Panc1 (cell line): Measurements from ENCODE around the gene FBLN1. TPM values are rescaled to one million over a fixed set of nuclear protein-coding genes. Genes with fewer than 3 reads are reported as not detected.
"Not testable (repeated sequence)": the region's sequence is repeated elsewhere in the genome, so short reads cannot be mapped to it uniquely, and the experiment has no call there.

Experiments used
- ATAC-seq: fragments of 200-7000 bp; cut with Tn5 transposase; 2 replicates; pipeline ENCODE4 v1.9.1; 2020; ENCODE audit warnings: mild to moderate bottlenecking, moderate library complexity
- BruUV-seq: library from RNA; stranded (reverse); fragments of 400-500 nt; replicated peaks from 2 replicates; lab custom pipeline; 2021; lab: Mats Ljungman, UMichigan
- CTCF ChIA-PET: fragments of 300-600 bp; sonication (Branson Sonifier 250); formaldehyde crosslinking; loops from one replicate; lab custom pipeline; 2022; ENCODE audit warnings: antibody characterized with exemption; lab: Charles Lee
- POLR2A ChIA-PET: fragments of 300-600 bp; sonication (Branson Sonifier 250); formaldehyde crosslinking; loops from one replicate; lab custom pipeline; 2022; ENCODE audit warnings: antibody characterized with exemption; lab: Charles Lee
- DNase-seq: peaks from one replicate; pipeline ENCODE4 v3.0.0-alpha.2; 2010; ENCODE audit warnings: low read depth, low spot score
- H3K27ac ChIP-seq: 2 replicates; pipeline ENCODE4 v1.5.1; 2011; ENCODE audit warnings: mild to moderate bottlenecking, low read length, inconsistent platforms
- H3K27me3 ChIP-seq: fragments of 200-500 bp; sonication (Bioruptor generic); 2 replicates; pipeline ENCODE4 v1.6.0; 2014; ENCODE audit warnings: low read length, inconsistent platforms; ENCODE audit not compliant: control insufficient read depth, insufficient read depth
- H3K36me3 ChIP-seq: fragments of 200-500 bp; sonication (Bioruptor generic); 2 replicates; pipeline ENCODE4 v1.5.1; 2014; ENCODE audit warnings: inconsistent platforms, mild to moderate bottlenecking, low read length, moderate library complexity; ENCODE audit not compliant: control insufficient read depth, insufficient read depth
- H3K4me1 ChIP-seq: 2 replicates; pipeline ENCODE4 v1.5.1; 2011; ENCODE audit warnings: inconsistent platforms, mild to moderate bottlenecking, low read length, moderate library complexity; ENCODE audit not compliant: control insufficient read depth, insufficient read depth
- H3K4me3 ChIP-seq, 2 experiments: 2 replicates each; pipeline ENCODE4 v1.5.1; 2011 to 2012; ENCODE audit warnings: low read depth in 2 of 2, low read length in 2 of 2, mild to moderate bottlenecking in 2 of 2, inconsistent platforms in 1 of 2, moderate library complexity in 1 of 2
- H3K9me3 ChIP-seq: fragments of 200-500 bp; sonication (Bioruptor generic); 2 replicates; pipeline ENCODE4 v1.5.1; 2014; ENCODE audit warnings: low read depth, mild to moderate bottlenecking, inconsistent platforms, low read length, moderate library complexity; ENCODE audit not compliant: control insufficient read depth, insufficient read depth
- CTCF ChIP-seq: fragments of 450-650 bp; IDR thresholded peaks from 2 replicates; pipeline ENCODE4 v1.5.1; 2017; ENCODE audit warnings: mild to moderate bottlenecking
- POLR2AphosphoS5 ChIP-seq: IDR thresholded peaks from 2 replicates; pipeline ENCODE4 v1.6.1; 2012; ENCODE audit warnings: mild to moderate bottlenecking, low read depth, low read length, moderate library complexity
- REST ChIP-seq, 2 experiments: IDR thresholded peaks; 2 replicates each; pipeline ENCODE4 v1.6.1; 2011 to 2012; ENCODE audit warnings: low read depth in 2 of 2, control low read depth in 1 of 2, low read length in 1 of 2, mild to moderate bottlenecking in 1 of 2, moderate library complexity in 1 of 2; ENCODE audit not compliant: insufficient read depth in 1 of 2
- SIN3A ChIP-seq: IDR thresholded peaks from 2 replicates; pipeline ENCODE4 v1.6.1; 2012; ENCODE audit warnings: low read depth, mild to moderate bottlenecking, low read length, moderate library complexity, borderline replicate concordance; ENCODE audit not compliant: insufficient read depth
- TCF7L2 ChIP-seq: IDR thresholded peaks from 2 replicates; pipeline ENCODE4 v1.6.1; 2011; ENCODE audit warnings: mild to moderate bottlenecking, low read depth, low read length, inconsistent platforms
- in situ Hi-C: cut with HindIII; loops from 2 replicates; pipeline ENCODE4 v1.10.0; 2016; ENCODE audit warnings: low sequenced_read_pairs, low pct_unique_long_range_greater_than_20kb
- intact Hi-C: fragments of 100-400 bp; cut with micrococcal nuclease; formaldehyde crosslinking; loops from one replicate; pipeline ENCODE4 v1.10.0; 2022; ENCODE audit not compliant: unreplicated experiment
- total RNA-seq: library from RNA; stranded (reverse); gene quantifications from one replicate; pipeline ENCODE4 v1.2.1, GENCODE V29; 2021; ENCODE audit not compliant: unreplicated experiment

Gene FBLN1
- total RNA-seq, 1 experiment from 2014 or later, result 143 TPM

GRCh38 chr22:45621836-45622600, 119.3 kb downstream of the FBLN1 start:
- Histone ChIP-seq H3K27ac (no peak overlapping the region), H3K36me3 (no peaks in the 10 kb centered on the region), H3K4me3 (no peak overlapping the region), H3K4me1 (no peaks in the 10 kb centered on the region), H3K9me3 (no peaks in the 10 kb centered on the region), H3K27me3 (no peaks in the 10 kb centered on the region)
- intact Hi-C loops, result no loop called here
- DNase-seq (no peak), ATAC-seq (no peak)
- POLR2A ChIA-PET, result no interaction called here
- in situ Hi-C loops, result no loop called here
- no TSS peak for BruUV-seq
- CTCF ChIA-PET, result interaction anchor here (0.5 kb wide), 1 partner anchor 50 kb away, joined by 6 read pairs; the partner anchor contains the start of gene ATXN10
- TF ChIP-seq POLR2AphosphoS5 (no peak), TCF7L2 (no peak), REST (IDR thresholded peaks at IDR 0.05; ENCODE audit: insufficient read depth in 1 of 2, low read depth in 2 of 2, low read length in 1 of 2) (no peak), CTCF (no peak), SIN3A (no peak)

GRCh38 chr22:45623464-45624145, 120.9 kb downstream of the FBLN1 start:
- in situ Hi-C loops, H3K4me1 ChIP-seq, DNase-seq, H3K9me3 ChIP-seq, H3K36me3 ChIP-seq, CTCF ChIA-PET, H3K27ac ChIP-seq, H3K27me3 ChIP-seq, POLR2A ChIA-PET, intact Hi-C loops, H3K4me3 ChIP-seq, ATAC-seq, BruUV-seq: not testable (repeated sequence)

GRCh38 chr22:45626198-45626651, 123.5 kb downstream of the FBLN1 start:
- ChIA-PET CTCF (no interaction called here), POLR2A (no interaction called here)
- Histone ChIP-seq H3K27ac (no peak overlapping the region), H3K27me3 (no peaks in the 10 kb centered on the region), H3K4me3 (no peak overlapping the region), H3K9me3 (no peaks in the 10 kb centered on the region), H3K36me3 (no peaks in the 10 kb centered on the region), H3K4me1 (no peaks in the 10 kb centered on the region)
- DNase-seq (no peak), ATAC-seq (no peak)
- no peak for TF ChIP-seq TCF7L2
- TF ChIP-seq SIN3A, result no peak
- TF ChIP-seq REST (IDR thresholded peaks at IDR 0.05; ENCODE audit: insufficient read depth in 1 of 2, low read depth in 2 of 2, low read length in 1 of 2), result no peak
- TF ChIP-seq CTCF, result no peak
- TF ChIP-seq POLR2AphosphoS5, result no peak
- intact Hi-C loops, result no loop called here
- in situ Hi-C loops, result no loop called here
- BruUV-seq, result no TSS peak
